Activated naive CD8-positive, alpha-beta T cell treated with anti-CD3 and anti-CD28 coated beads, Interleukin-2, amount 10 ng/mL, durations not matched to agents 7 days and 5 days (primary cell): ENCODE measurements around the gene RAB3C. TPM values are rescaled to one million over a fixed set of nuclear protein-coding genes. Genes with fewer than 3 reads are reported as not detected.

ENCODE experiments used
- ATAC-seq: fragments of 150-1000 bp; cut with Tn5 transposase; one replicate; pipeline ENCODE4 v1.10.0; 2021; ENCODE audit warnings: low read depth, moderate library complexity
- POLR2A ChIA-PET: fragments of 350-600 bp; sonication (Branson Sonifier 250); formaldehyde crosslinking; loops from one replicate; lab custom pipeline; 2021; ENCODE audit warnings: antibody characterized with exemption; lab: Charles Lee
- DNase-seq: peaks from one replicate; pipeline ENCODE4 v3.0.0; 2021
- H3K27ac Mint-ChIP-seq: one replicate; pipeline ENCODE4 v1.8.0; 2022; ENCODE audit warnings: mild to moderate bottlenecking, mixed read lengths
- H3K27me3 Mint-ChIP-seq: one replicate; pipeline ENCODE4 v1.8.0; 2022; ENCODE audit warnings: mild to moderate bottlenecking, moderate library complexity, mixed read lengths
- H3K36me3 Mint-ChIP-seq: one replicate; pipeline ENCODE4 v1.8.0; 2021; ENCODE audit warnings: mild to moderate bottlenecking, mixed read lengths
- H3K4me1 Mint-ChIP-seq: one replicate; pipeline ENCODE4 v1.8.0; 2021; ENCODE audit warnings: mixed read lengths
- H3K4me3 Mint-ChIP-seq: one replicate; pipeline ENCODE4 v1.8.0; 2022; ENCODE audit warnings: mild to moderate bottlenecking, moderate library complexity, mixed read lengths
- H3K9me3 Mint-ChIP-seq: one replicate; pipeline ENCODE4 v1.8.0; 2021; ENCODE audit warnings: mixed read lengths
- total RNA-seq, 2 experiments: library from RNA; stranded (reverse); gene quantifications; one replicate each; pipeline ENCODE4 v1.2.3, GENCODE V29; 2021

RAB3C gene
- total RNA-seq, 2 experiments from 2014 or later = not detected

DNA sequence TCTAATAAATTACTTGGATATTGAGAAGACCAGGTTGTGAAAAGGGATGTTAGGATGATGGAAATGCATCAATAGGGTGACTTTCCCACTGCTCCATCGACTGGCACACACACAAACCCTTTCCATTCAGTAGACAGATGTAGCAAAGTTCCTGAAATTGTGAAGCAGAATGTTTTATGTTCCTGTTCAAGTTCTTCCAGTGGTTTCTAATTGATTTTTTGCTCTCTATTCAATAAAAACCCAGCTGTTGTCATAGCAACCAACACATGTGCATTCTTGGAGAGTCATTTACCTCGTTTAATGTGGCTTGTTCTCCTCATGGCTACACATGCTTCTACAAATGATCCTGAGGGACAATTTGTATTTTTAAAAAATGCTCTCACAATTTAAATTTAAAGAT lies 244.6 kb downstream of the RAB3C start:
- Mint-ChIP-seq H3K27ac (no peak overlapping the region), H3K4me1 (no peaks in the 10 kb centered on the region), H3K36me3 (no peaks in the 10 kb centered on the region), H3K4me3 (no peak overlapping the region), H3K27me3 (peaks cover 6% of the 10 kb centered on the region), H3K9me3 (no peaks in the 10 kb centered on the region)
- POLR2A ChIA-PET = no interaction called here
- no peak for ATAC-seq
- no peak for DNase-seq

DNA sequence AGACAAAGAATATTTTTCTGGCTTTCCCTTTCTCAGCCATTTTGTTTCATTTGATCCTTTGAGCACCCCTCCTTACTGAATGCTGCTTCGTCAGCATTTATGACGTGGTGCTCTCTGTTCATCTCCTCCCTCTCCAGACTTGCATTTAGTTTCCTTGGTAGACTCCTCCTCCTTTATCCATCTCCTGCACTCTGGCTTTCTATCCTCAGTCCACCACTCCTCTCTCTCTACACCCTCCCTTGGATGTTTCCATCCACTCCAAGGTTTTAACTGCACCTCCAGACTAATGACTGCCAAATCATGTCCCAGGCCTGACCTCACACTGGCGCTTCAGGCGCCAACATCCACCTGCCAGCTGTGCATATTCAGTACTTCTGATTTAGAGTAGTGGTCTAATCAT lies 245.4 kb downstream of the RAB3C start:
- Mint-ChIP-seq H3K4me1 (no peaks in the 10 kb centered on the region), H3K9me3 (no peaks in the 10 kb centered on the region), H3K4me3 (no peak overlapping the region), H3K27me3 (peaks cover 6% of the 10 kb centered on the region), H3K27ac (no peak overlapping the region), H3K36me3 (no peaks in the 10 kb centered on the region)
- DNase-seq = no peak
- ATAC-seq = no peak
- POLR2A ChIA-PET = no interaction called here

DNA sequence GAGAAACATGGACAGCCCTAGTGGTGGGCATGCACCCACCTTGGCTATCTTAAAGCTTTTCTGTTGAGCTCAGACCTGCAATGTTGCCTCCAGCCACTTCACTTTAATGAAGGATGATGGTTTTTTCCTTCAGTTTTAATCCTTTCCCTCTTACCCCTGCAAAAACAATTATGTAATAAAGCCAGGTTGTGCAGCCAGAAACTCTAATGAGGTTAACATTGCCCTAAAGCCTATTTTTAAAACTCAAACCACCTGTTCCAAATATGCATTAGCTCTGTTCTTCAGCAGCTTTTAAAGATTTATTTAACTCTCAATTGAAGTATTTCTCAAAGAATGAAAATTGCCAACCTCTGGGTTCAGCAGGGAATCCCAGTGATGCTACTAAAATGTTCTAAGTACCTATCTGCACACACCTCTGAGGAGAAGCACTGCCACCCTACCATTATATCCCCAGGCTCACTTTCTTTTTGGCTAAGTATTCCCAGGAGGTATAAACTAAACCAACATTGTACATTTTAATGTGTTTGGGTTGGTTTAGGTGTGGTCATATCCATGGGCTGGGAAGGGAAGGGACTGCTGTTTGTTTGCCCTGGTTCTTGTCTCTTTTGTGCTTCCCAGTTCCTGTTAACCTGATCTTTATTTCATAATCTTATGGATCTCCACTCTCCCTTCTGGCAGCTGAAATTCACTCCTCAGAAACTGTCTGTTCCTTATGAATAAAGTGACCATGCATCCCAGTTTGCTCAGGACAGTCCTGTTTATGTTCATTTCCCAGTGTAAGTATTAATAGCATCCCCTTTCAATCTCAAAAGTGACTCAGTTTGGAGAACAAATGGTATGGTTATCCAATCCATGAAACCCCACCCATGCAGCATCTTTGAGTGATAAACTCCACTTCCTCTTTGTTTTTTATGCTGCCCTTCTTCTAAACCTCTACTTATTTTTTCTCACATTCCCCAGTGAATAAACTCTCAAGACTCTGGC lies 251.7 kb downstream of the RAB3C start:
- Mint-ChIP-seq H3K4me1 (no peaks in the 10 kb centered on the region), H3K4me3 (no peak overlapping the region), H3K9me3 (no peaks in the 10 kb centered on the region), H3K36me3 (no peaks in the 10 kb centered on the region), H3K27ac (no peak overlapping the region), H3K27me3 (peaks cover 4% of the 10 kb centered on the region)
- ATAC-seq (no peak), DNase-seq (no peak)
- POLR2A ChIA-PET = no interaction called here

- Mint-ChIP-seq H3K27me3 (peaks cover 3% of the 10 kb centered on the region), H3K9me3 (peaks cover 1% of the 10 kb centered on the region), H3K36me3 (no peaks in the 10 kb centered on the region), H3K27ac (no peak overlapping the region), H3K4me1 (no peaks in the 10 kb centered on the region), H3K4me3 (no peak overlapping the region)
- DNase-seq (no peak), ATAC-seq (no peak)
- POLR2A ChIA-PET = no interaction called here
These were observed 253.5 kb downstream of the RAB3C start for GRCh38 chr5:58836351-58836750.

DNA sequence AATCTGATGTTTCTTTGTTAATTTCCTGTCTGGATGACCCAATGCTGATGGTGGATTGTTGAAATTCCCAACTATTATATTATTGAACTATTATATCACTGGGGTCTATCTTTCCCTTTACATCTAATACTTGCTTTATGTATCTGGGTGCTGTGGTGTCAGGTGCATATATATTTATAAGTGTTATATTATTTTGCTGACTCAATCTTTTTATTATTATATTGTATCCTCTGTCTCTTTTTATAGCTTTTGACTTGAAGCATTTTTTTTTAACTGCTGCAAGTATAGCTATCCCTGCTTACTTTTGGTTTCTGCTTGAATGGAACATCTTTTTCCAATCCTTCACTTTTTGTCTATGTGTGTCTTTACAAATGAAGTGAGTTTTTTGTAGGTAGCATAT lies 255.9 kb downstream of the RAB3C start:
- peaks cover 7% of the 10 kb centered on the region for H3K27me3 Mint-ChIP-seq
- no peak for ATAC-seq
- no peaks in the 10 kb centered on the region for H3K4me1 Mint-ChIP-seq
- H3K36me3 Mint-ChIP-seq = no peaks in the 10 kb centered on the region
- DNase-seq = no peak
- POLR2A ChIA-PET = no interaction called here
- H3K27ac Mint-ChIP-seq = no peak overlapping the region
- no peak overlapping the region for H3K4me3 Mint-ChIP-seq
- H3K9me3 Mint-ChIP-seq = peaks cover 1% of the 10 kb centered on the region

DNA sequence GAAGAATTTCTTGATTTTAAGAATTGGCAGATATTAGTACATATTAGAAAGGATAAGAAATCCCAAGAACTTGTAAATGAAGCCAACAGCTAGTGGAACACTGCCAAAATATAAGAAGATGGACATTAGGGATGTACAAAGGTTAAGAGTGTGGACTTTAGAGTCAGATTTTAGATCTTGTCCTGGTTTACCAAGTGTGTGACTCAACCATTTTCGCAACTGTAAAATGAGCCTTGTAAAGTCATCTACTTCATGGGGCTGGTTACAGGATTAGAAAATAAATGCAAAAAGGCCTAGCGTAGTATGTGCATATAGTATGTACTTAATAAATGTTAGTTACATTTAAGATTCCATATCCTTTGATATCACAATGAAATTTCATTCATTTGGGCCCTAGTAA lies 260.0 kb downstream of the RAB3C start:
- POLR2A ChIA-PET = no interaction called here
- H3K4me3 Mint-ChIP-seq = no peak overlapping the region
- no peak overlapping the region for H3K27ac Mint-ChIP-seq
- peaks cover 4% of the 10 kb centered on the region for H3K27me3 Mint-ChIP-seq
- ATAC-seq (no peak), DNase-seq (no peak)
- H3K4me1 Mint-ChIP-seq = no peaks in the 10 kb centered on the region
- no peaks in the 10 kb centered on the region for H3K36me3 Mint-ChIP-seq
- peaks cover 1% of the 10 kb centered on the region for H3K9me3 Mint-ChIP-seq

- Mint-ChIP-seq H3K4me1 (no peaks in the 10 kb centered on the region), H3K36me3 (no peaks in the 10 kb centered on the region), H3K27me3 (peaks cover 4% of the 10 kb centered on the region), H3K27ac (no peak overlapping the region), H3K9me3 (peaks cover 1% of the 10 kb centered on the region), H3K4me3 (no peak overlapping the region)
- POLR2A ChIA-PET = no interaction called here
- DNase-seq = no peak
- no peak for ATAC-seq
These were observed 261.5 kb downstream of the RAB3C start for GRCh38 chr5:58844395-58844794.

- Mint-ChIP-seq H3K36me3 (no peaks in the 10 kb centered on the region), H3K27me3 (peaks cover 7% of the 10 kb centered on the region), H3K27ac (no peak overlapping the region), H3K4me1 (no peaks in the 10 kb centered on the region), H3K9me3 (no peaks in the 10 kb centered on the region), H3K4me3 (no peak overlapping the region)
- ATAC-seq = no peak
- POLR2A ChIA-PET = no interaction called here
- no peak for DNase-seq
These were observed 264.2 kb downstream of the RAB3C start for GRCh38 chr5:58847041-58847440.

GRCh38 chr5:58849223-58849622 lies 266.3 kb downstream of the RAB3C start:
- Mint-ChIP-seq H3K36me3 (no peaks in the 10 kb centered on the region), H3K4me1 (no peaks in the 10 kb centered on the region), H3K9me3 (no peaks in the 10 kb centered on the region), H3K4me3 (no peak overlapping the region), H3K27me3 (peaks cover 6% of the 10 kb centered on the region), H3K27ac (no peak overlapping the region)
- DNase-seq = no peak
- POLR2A ChIA-PET = no interaction called here
- ATAC-seq = no peak

DNA sequence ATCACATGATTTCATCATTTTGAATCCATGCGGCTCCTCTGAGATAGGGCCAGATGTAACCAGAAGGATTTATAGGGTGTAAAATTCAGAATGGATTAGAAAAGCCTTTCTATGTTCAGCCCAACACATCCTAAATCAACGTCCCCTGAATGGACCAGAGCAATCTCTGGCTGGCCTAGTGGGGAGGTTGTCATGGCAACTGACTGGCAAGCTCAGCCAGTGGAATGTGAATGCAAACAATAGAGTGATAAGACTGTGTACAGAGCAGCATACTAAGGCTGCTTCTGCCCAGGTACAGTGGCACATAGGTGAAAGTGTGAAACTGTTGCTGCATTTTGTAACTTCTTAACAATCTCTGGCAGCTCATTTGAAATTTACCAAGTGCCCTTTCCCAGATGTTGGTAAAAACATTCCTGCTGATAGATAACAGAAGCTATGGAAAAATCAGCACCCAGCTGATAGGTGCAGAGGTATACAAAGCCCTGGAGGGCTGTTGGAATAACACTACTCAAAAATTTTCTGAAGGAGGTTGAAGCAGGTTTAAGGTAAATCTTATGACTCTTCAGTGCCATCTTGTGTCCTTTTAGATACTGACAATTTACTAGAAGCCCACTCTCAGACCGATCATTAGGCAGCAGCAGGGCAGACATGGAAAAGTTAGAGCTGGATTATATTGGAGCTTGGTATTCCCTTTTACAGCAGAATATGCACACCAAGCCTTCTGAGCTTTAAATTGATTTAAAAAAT lies 267.2 kb downstream of the RAB3C start:
- H3K36me3 Mint-ChIP-seq = no peaks in the 10 kb centered on the region
- POLR2A ChIA-PET = no interaction called here
- H3K9me3 Mint-ChIP-seq = no peaks in the 10 kb centered on the region
- DNase-seq (no peak), ATAC-seq (no peak)
- H3K4me3 Mint-ChIP-seq = no peak overlapping the region
- peaks cover 6% of the 10 kb centered on the region for H3K27me3 Mint-ChIP-seq
- H3K4me1 Mint-ChIP-seq = no peaks in the 10 kb centered on the region
- H3K27ac Mint-ChIP-seq = no peak overlapping the region

DNA sequence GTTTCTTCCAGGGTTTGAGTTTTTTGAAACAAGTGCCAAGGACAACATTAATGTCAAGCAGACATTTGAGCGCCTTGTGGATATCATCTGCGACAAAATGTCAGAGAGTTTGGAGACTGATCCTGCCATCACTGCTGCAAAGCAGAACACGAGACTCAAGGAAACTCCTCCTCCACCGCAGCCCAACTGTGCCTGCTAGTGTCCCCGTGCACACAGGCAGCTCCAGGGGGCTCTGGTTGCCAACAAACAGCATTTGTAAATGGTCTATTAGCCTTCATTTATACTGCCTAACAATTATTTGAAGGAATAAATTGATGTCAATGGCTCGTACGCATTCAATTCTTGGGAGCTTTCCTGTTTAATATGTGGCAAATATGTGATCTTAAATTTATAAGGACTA lies 268.3 kb downstream of the RAB3C start:
- H3K9me3 Mint-ChIP-seq = no peaks in the 10 kb centered on the region
- peaks cover 6% of the 10 kb centered on the region for H3K27me3 Mint-ChIP-seq
- H3K27ac Mint-ChIP-seq = no peak overlapping the region
- H3K36me3 Mint-ChIP-seq = no peaks in the 10 kb centered on the region
- no peak overlapping the region for H3K4me3 Mint-ChIP-seq
- DNase-seq = no peak
- ATAC-seq = no peak
- POLR2A ChIA-PET = no interaction called here
- H3K4me1 Mint-ChIP-seq = no peaks in the 10 kb centered on the region

GRCh38 chr5:58851571-58851970 lies 268.7 kb downstream of the RAB3C start:
- POLR2A ChIA-PET = no interaction called here
- peaks cover 6% of the 10 kb centered on the region for H3K27me3 Mint-ChIP-seq
- H3K4me1 Mint-ChIP-seq = no peaks in the 10 kb centered on the region
- H3K4me3 Mint-ChIP-seq = no peak overlapping the region
- DNase-seq (no peak), ATAC-seq (no peak)
- no peak overlapping the region for H3K27ac Mint-ChIP-seq
- H3K36me3 Mint-ChIP-seq = no peaks in the 10 kb centered on the region
- no peaks in the 10 kb centered on the region for H3K9me3 Mint-ChIP-seq

DNA sequence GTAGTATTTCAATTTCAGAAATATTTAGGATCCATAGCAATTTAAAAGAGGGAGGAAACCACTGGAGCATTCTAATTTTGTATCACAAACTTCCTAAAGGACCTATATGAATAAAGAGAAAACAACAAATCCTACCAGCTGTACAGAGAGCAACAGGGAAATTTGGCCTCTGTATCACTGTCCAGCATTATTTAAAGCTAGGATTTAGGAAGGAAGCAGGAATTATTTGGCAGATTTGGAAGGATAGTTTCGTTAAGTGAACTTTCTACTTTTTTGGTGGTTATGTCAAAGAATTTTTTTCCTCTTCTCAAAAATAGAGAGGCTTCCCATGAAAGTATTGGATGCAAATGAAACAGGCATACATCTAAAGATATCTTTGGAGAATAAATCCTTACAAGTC lies 269.7 kb downstream of the RAB3C start:
- Mint-ChIP-seq H3K4me3 (no peak overlapping the region), H3K27me3 (peaks cover 6% of the 10 kb centered on the region), H3K27ac (no peak overlapping the region), H3K9me3 (no peaks in the 10 kb centered on the region), H3K36me3 (no peaks in the 10 kb centered on the region), H3K4me1 (no peaks in the 10 kb centered on the region)
- POLR2A ChIA-PET = no interaction called here
- ATAC-seq (no peak), DNase-seq (no peak)

GRCh38 chr5:58854441-58854840 lies 271.6 kb downstream of the RAB3C start:
- no peaks in the 10 kb centered on the region for H3K36me3 Mint-ChIP-seq
- H3K27ac Mint-ChIP-seq = no peak overlapping the region
- no peaks in the 10 kb centered on the region for H3K9me3 Mint-ChIP-seq
- H3K27me3 Mint-ChIP-seq = peaks cover 8% of the 10 kb centered on the region
- no peak overlapping the region for H3K4me3 Mint-ChIP-seq
- POLR2A ChIA-PET = no interaction called here
- no peak for ATAC-seq
- DNase-seq = no peak
- H3K4me1 Mint-ChIP-seq = no peaks in the 10 kb centered on the region
